GM12873 (cell line): ENCODE data around the gene CSF1R.

ENCODE experiments used
- CTCF ChIP-seq: IDR thresholded peaks from 2 replicates; pipeline ENCODE4 v1.5.1; 2012; ENCODE audit warnings: low read depth, mild to moderate bottlenecking, moderate library complexity, low read length, control low read depth; ENCODE audit not compliant: insufficient read depth; ENCODE audit errors: missing control alignments

The CSF1R gene

DNA sequence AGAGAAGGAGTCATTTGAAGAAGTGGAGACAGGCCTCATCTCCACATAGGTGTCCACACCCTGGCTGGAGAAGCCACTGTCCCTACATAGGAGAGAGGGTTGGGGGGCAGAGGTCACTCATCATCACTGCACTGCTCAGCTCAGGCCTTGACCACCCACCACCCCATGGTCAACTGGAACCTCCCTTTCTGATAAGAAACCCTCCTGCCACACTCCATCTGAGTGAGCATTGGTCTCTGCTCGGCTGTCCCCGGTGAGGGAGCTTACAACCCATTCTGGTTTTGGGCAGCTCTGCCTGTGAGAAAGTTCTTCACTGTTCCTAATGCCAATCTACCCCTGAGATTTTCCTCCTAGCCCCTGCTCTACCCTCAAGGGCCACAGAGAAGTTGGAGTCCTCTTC, 28.8 kb downstream of the CSF1R start:
- TF ChIP-seq CTCF: no peak

GRCh38 chr5:150057052-150057451, 29.3 kb downstream of the CSF1R start:
- TF ChIP-seq CTCF: no peak

- TF ChIP-seq CTCF: no peak
These were observed 30.3 kb downstream of the CSF1R start for GRCh38 chr5:150056075-150056443.

GRCh38 chr5:150055326-150056074, 30.9 kb downstream of the CSF1R start:
- no peak for TF ChIP-seq CTCF

- no peak for TF ChIP-seq CTCF
These were observed 31.8 kb downstream of the CSF1R start for GRCh38 chr5:150054569-150054968.

DNA sequence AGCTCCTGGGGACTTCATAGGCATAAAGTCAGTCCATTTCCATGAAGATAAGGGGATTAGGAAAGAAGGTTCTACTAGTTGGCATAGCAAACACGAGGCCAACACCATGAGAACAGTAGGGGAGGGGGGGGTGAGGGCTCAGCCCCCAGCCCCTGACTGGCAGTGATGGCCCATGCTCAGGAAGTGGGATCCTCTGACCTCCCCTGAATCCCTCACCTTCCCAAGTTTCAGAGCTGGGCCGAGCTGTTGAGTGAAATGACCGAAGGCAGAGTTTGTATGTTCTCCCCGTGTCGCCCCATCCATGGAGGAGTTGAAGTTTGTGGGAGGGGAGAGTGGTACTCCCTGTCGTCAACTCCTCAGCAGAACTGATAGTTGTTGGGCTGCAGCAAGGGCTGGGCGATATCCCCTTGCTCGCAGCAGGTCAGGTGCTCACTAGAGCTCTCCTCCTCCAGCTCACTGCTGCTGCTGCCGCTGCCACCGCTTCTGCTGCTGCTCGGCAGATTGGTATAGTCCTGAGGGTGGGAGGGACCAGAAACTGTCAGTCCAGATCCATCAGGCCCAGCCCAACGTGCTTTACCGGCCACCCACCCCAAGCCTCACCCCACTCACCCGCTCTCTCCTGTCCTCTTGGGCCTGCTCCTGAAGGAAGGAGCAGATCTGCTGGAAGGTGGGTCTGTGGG, 32.5 kb downstream of the CSF1R start:
- no peak for TF ChIP-seq CTCF

DNA sequence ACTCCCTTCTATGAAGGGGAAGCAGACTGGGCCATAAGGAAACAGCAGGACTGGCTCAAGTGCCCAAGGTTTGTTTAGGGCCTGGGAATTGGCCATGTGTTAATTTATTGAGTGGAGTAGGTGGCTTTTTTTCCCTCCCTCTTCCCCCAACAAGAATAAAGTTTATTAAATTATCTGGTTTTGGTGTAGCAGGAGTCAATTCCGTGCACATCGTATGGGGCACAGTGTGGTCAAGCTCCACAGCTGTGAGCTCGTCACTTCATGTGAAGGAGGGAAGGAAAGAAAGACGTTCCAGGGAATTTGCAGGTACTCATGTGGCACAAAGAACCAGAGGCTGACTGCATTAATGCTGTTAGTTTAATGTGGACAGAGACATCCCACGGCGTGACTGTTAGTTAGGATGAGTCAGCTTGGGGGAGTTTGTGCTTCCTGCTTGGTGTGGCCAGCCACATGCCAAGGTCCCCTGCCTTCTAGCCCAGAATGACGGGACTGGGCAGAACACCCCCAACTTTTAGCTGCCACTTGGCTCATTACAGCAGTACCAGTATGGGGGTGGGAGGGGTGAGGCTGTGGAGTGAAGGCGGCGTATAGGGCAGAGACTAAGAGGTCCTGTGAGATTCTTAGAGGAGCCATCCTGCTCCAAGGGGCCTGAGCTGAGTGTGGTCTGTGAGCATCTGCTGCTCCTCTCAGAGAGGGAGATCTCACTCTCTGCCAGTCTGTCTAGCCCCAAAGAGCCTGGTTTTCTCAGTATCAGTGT, 33.2 kb downstream of the CSF1R start:
- no peak for TF ChIP-seq CTCF
